Liver (tissue), 9 donors: ENCODE results near the gene RGL1. TPM values are rescaled to one million over a fixed set of nuclear protein-coding genes. Genes with fewer than 3 reads are reported as not detected.
A peak's percentile ranks its signal among the peaks of the same experiment; 100 is the strongest.

Experiments
- DNase-seq: peaks from one replicate; pipeline ENCODE4 v3.0.0-alpha.2; 2017; ENCODE audit warnings: low spot score
- H3K27ac ChIP-seq, 2 donors: one replicate each; pipeline ENCODE4 v1.7.0; 2013; ENCODE audit warnings: inconsistent platforms in 2 of 2, low read length in 2 of 2, control low read depth in 1 of 2, low read depth in 1 of 2, mild to moderate bottlenecking in 1 of 2
- H3K27me3 ChIP-seq, 4 donors: one replicate each; pipeline versions ENCODE4 v1.6.1 to v1.7.0; 2013; ENCODE audit warnings: low read length in 3 of 4, inconsistent platforms in 1 of 4, mild to moderate bottlenecking in 1 of 4, moderate library complexity in 1 of 4; ENCODE audit not compliant: control insufficient read depth in 4 of 4, insufficient read depth in 4 of 4
- H3K36me3 ChIP-seq, 4 donors: one replicate each; pipeline versions ENCODE4 v1.6.1 to v1.7.0; 2013; ENCODE audit warnings: low read length in 3 of 4, mild to moderate bottlenecking in 3 of 4, low read depth in 1 of 4, moderate library complexity in 1 of 4; ENCODE audit not compliant: control insufficient read depth in 4 of 4, insufficient read depth in 3 of 4
- H3K4me1 ChIP-seq, 4 donors: one replicate each; pipeline versions ENCODE4 v1.6.1 to v1.7.0; 2013; ENCODE audit warnings: low read length in 3 of 4, mild to moderate bottlenecking in 3 of 4, moderate library complexity in 1 of 4; ENCODE audit not compliant: control insufficient read depth in 4 of 4, insufficient read depth in 4 of 4
- H3K4me3 ChIP-seq, 3 donors: one replicate each; pipeline versions ENCODE4 v1.6.1 to v1.7.0; 2013; ENCODE audit warnings: low read length in 3 of 3, control low read depth in 1 of 3, low read depth in 1 of 3, mild to moderate bottlenecking in 1 of 3
- H3K9ac ChIP-seq, 2 donors: one replicate each; pipeline ENCODE4 v1.7.0; 2013; ENCODE audit warnings: low read length in 2 of 2, mild to moderate bottlenecking in 2 of 2, moderate library complexity in 2 of 2, control low read depth in 1 of 2, low read depth in 1 of 2
- H3K9me3 ChIP-seq, 4 donors: one replicate each; pipeline versions ENCODE4 v1.6.1 to v1.7.0; 2013; ENCODE audit warnings: low read length in 3 of 4; ENCODE audit not compliant: control insufficient read depth in 4 of 4
- ATF3 ChIP-seq: IDR thresholded peaks from 2 replicates; pipeline ENCODE4 v1.6.1; 2016; ENCODE audit warnings: antibody characterized with exemption
- CTCF ChIP-seq: fragments of 150-350 bp; IDR thresholded peaks from 2 replicates; pipeline ENCODE4 v1.5.1; 2017; ENCODE audit warnings: improper control_type of control experiment, low read depth, low read length; ENCODE audit not compliant: missing input control
- EGR1 ChIP-seq, 2 donors: IDR thresholded peaks; 2 replicates each; pipeline ENCODE4 v1.6.1; 2016 to 2018; ENCODE audit warnings: antibody characterized with exemption in 2 of 2, low read depth in 2 of 2
- FOXA1 ChIP-seq: IDR thresholded peaks from 2 replicates; pipeline ENCODE4 v1.6.1; 2016; ENCODE audit warnings: antibody characterized with exemption
- FOXA2 ChIP-seq: IDR thresholded peaks from 2 replicates; pipeline ENCODE4 v1.6.1; 2016; ENCODE audit warnings: antibody characterized with exemption
- HNF4A ChIP-seq, 2 donors: conservative IDR thresholded peaks; 2 replicates each; pipeline ENCODE4 v1.6.1; 2016; ENCODE audit warnings: antibody characterized with exemption in 2 of 2, mild to moderate bottlenecking in 2 of 2
- HNF4G ChIP-seq: IDR thresholded peaks from 2 replicates; pipeline ENCODE4 v1.6.1; 2016; ENCODE audit warnings: antibody characterized with exemption
- JUND ChIP-seq, 2 donors: IDR thresholded peaks; 2 replicates each; pipeline ENCODE4 v1.6.1; 2016; ENCODE audit warnings: antibody characterized with exemption in 2 of 2
- MAX ChIP-seq: IDR thresholded peaks from 2 replicates; pipeline ENCODE4 v1.6.1; 2016; ENCODE audit warnings: antibody characterized with exemption
- NR2F2 ChIP-seq: IDR thresholded peaks from 2 replicates; pipeline ENCODE4 v1.6.1; 2016; ENCODE audit warnings: antibody characterized with exemption
- RAD21 ChIP-seq, 2 donors: IDR thresholded peaks; 2 replicates each; pipeline ENCODE4 v1.6.1; 2016; ENCODE audit warnings: antibody characterized with exemption in 2 of 2, mild to moderate bottlenecking in 2 of 2
- REST ChIP-seq: IDR thresholded peaks from 2 replicates; pipeline ENCODE4 v1.6.1; 2016; ENCODE audit warnings: antibody characterized with exemption, mild to moderate bottlenecking
- RXRA ChIP-seq, 2 donors: IDR thresholded peaks; 2 replicates each; pipeline ENCODE4 v1.6.1; 2017 to 2018; ENCODE audit warnings: antibody characterized with exemption in 2 of 2, mild to moderate bottlenecking in 1 of 2
- SP1 ChIP-seq: IDR thresholded peaks from 2 replicates; pipeline ENCODE4 v1.6.1; 2018; ENCODE audit warnings: antibody characterized with exemption, mild to moderate bottlenecking
- YY1 ChIP-seq: IDR thresholded peaks from 2 replicates; pipeline ENCODE4 v1.6.1; 2016; ENCODE audit warnings: antibody characterized with exemption, mild to moderate bottlenecking
- ZBTB33 ChIP-seq: IDR thresholded peaks from 2 replicates; pipeline ENCODE4 v1.6.1; 2016; ENCODE audit warnings: antibody characterized with exemption
- WGBS: extraction: QIAGEN DNeasy Blood & Tissue Kit; methylation state at CpG from one replicate; pipeline ENCODE4 v1.1.7; 2013; 5-methylcytosine and 5-hydroxymethylcytosine counted together
- polyA plus RNA-seq, 2 donors: library from polyadenylated mRNA; stranded (reverse) in 1 of 2; unstranded in 1 of 2; fragments of 200-250 nt in 1 of 2; fragments of >200 nt in 1 of 2; fragmentation: Nextera tagmentation in 1 of 2; extraction: Ambion mirVana in 1 of 2; gene quantifications; one replicate each; pipeline versions ENCODE4 v1.2.1 to v1.2.3, GENCODE V29; 2013 to 2015
- total RNA-seq, 2 donors: library from RNA; depleted of rRNA; stranded (reverse); fragments of >200 nt; gene quantifications; one replicate each; pipeline ENCODE4 v1.2.3, GENCODE V29; 2014
- donor health status: healthy.
- donor health status: healthy.
- donor health status: healthy.
- donor health status: healthy.
- donor health status: healthy.

The RGL1 gene
- total and polyA plus RNA-seq, 4 donors: 3.9 to 15.3 (median 8.9) TPM

GRCh38 chr1:183876309-183876708 is 71.4 kb downstream of the RGL1 start:
- Histone ChIP-seq H3K9ac (no peak overlapping the region), H3K27ac (peak overlapping the region; percentile 36 to 48), H3K36me3 (no peaks in the 10 kb centered on the region), H3K4me3 (no peak overlapping the region), H3K4me1 (peaks cover 0 to 10% (median 2%) of the 10 kb centered on the region in 4 donors), H3K27me3 (no peaks in the 10 kb centered on the region), H3K9me3 (no peaks in the 10 kb centered on the region)
- 41% methylated on average over 4 of the region's 4 CpGs for WGBS
- TF ChIP-seq MAX: no peak
- TF ChIP-seq HNF4A (conservative IDR thresholded peaks at IDR 0.05): no peak
- TF ChIP-seq FOXA1: no peak
- no peak for TF ChIP-seq FOXA2
- no peak for TF ChIP-seq CTCF
- TF ChIP-seq NR2F2: peak; percentile 53
- no peak for TF ChIP-seq RAD21 (IDR thresholded peaks at IDR 0.05)
- no peak for DNase-seq

GRCh38 chr1:183877053-183877720 is 72.3 kb downstream of the RGL1 start:
- TF ChIP-seq RAD21 (IDR thresholded peaks at IDR 0.05): peak in 1 of 2 donors; percentile 14
- TF ChIP-seq RXRA (IDR thresholded peaks at IDR 0.05): no peak
- peak overlapping the region; percentile 32 to 48 for H3K27ac ChIP-seq
- H3K9ac ChIP-seq: no peak overlapping the region
- no peaks in the 10 kb centered on the region for H3K27me3 ChIP-seq
- H3K36me3 ChIP-seq: no peaks in the 10 kb centered on the region
- H3K4me3 ChIP-seq: no peak overlapping the region
- 73% methylated on average over 10 of the region's 10 CpGs for WGBS
- no peaks in the 10 kb centered on the region for H3K9me3 ChIP-seq
- no peak for DNase-seq
- H3K4me1 ChIP-seq: peaks cover 0 to 10% (median 2%) of the 10 kb centered on the region in 4 donors

- H3K9me3 ChIP-seq: no peaks in the 10 kb centered on the region
- H3K9ac ChIP-seq: no peak overlapping the region
- 76% methylated on average over 2 of the region's 2 CpGs for WGBS
- H3K36me3 ChIP-seq: no peaks in the 10 kb centered on the region
- H3K4me3 ChIP-seq: no peak overlapping the region
- H3K27ac ChIP-seq: no peak overlapping the region
- TF ChIP-seq CTCF: no peak
- no peak for TF ChIP-seq ATF3
- TF ChIP-seq SP1: no peak
- no peak for TF ChIP-seq FOXA1
- no peak for TF ChIP-seq HNF4A (conservative IDR thresholded peaks at IDR 0.05)
- TF ChIP-seq EGR1 (IDR thresholded peaks at IDR 0.05; ENCODE audit: low read depth in 2 of 2): no peak
- no peak for TF ChIP-seq REST
- no peak for TF ChIP-seq JUND (IDR thresholded peaks at IDR 0.05)
- TF ChIP-seq MAX: no peak
- TF ChIP-seq NR2F2: no peak
- no peak for TF ChIP-seq RXRA (IDR thresholded peaks at IDR 0.05)
- no peak for TF ChIP-seq YY1
- TF ChIP-seq HNF4G: no peak
- TF ChIP-seq ZBTB33: no peak
- H3K4me1 ChIP-seq: peaks cover 0 to 10% (median 2%) of the 10 kb centered on the region in 4 donors
- no peak for DNase-seq
- no peaks in the 10 kb centered on the region for H3K27me3 ChIP-seq
These were observed 74.6 kb downstream of the RGL1 start for GRCh38 chr1:183879494-183879893.
